ENCODE results near the gene PRSS22.

PRSS22 gene

GRCh38 chr16:2856061-2856670 lies 1.8 kb downstream of the PRSS22 start:
- no peak overlapping the region for H3K4me3 ChIP-seq (ENCODE audit: low read depth in 1 of 2, low read length in 1 of 2)
- H3K36me3 ChIP-seq, result no peaks in the 10 kb centered on the region
- peaks cover 83% of the 10 kb centered on the region for H3K27me3 ChIP-seq
- H3K4me1 ChIP-seq (ENCODE audit: control insufficient read depth in 1 of 2, insufficient read depth in 1 of 2, low read depth in 1 of 2, low read length in 1 of 2), result peaks cover 0 to 9% of the 10 kb centered on the region in 2 experiments
- H3K9me3 ChIP-seq, result peaks cover 5% of the 10 kb centered on the region
- no peak overlapping the region for H3K27ac ChIP-seq
- no peak for TF ChIP-seq CTCF (IDR thresholded peaks at IDR 0.05)

DNA sequence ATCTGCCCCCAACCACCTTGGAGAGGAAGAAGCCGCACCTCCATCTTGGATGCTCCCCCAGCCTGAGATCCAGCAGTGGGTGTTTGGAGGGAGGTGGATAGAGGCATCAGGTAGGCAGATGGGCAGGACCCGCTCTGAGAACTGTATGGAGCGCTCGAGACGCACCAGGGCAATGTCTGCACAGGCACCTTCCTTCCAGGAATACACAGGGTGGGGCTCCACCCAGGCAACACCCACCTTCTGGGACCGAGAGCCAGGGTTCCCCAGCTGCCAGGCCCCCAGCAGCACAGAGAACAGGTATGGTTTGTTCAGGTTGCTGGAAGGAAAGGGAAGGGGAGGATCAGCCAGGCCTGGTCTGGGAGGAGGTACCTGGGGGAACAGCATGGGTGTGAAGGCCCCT lies 2.4 kb downstream of the PRSS22 start:
- Histone ChIP-seq H3K27ac (no peak overlapping the region), H3K9me3 (peaks cover 5% of the 10 kb centered on the region), H3K4me1 (ENCODE audit: control insufficient read depth in 1 of 2, insufficient read depth in 1 of 2, low read depth in 1 of 2, low read length in 1 of 2) (peaks cover 0 to 9% of the 10 kb centered on the region in 2 experiments), H3K27me3 (peaks cover 78% of the 10 kb centered on the region), H3K36me3 (no peaks in the 10 kb centered on the region), H3K4me3 (ENCODE audit: low read depth in 1 of 2, low read length in 1 of 2) (no peak overlapping the region)
- no peak for TF ChIP-seq CTCF (IDR thresholded peaks at IDR 0.05)

DNA sequence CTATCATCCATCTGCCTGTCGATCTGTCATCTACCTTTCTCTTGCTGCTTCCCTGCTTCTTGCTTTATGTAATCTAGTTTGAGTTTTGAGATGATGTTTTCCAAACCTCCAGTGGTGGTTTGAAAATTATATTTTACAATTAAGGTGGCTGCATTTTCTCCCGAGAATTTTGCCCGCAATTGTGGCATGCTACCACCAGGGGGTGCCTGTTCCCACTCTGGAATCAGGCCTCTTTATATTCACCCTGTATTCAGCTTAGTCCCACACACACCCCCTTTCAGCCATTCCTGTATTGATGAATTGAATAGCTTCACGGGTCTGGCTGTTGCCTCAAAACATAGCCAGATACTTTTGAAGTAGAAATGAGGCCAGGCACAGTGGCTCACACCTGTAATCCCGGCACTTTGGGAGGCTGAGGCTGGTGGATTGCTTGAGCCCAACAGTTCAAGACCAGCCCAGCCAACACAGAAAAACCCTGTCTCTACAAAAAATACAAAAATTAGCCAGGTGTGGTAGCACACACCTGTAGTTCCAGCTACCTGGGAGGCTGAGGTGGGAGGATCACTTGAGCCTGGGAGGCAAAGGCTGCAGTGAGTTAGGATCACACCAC lies 3.2 kb downstream of the PRSS22 start:
- Histone ChIP-seq H3K27me3 (peaks cover 78% of the 10 kb centered on the region), H3K27ac (no peak overlapping the region), H3K36me3 (no peaks in the 10 kb centered on the region), H3K4me3 (ENCODE audit: low read depth in 1 of 2, low read length in 1 of 2) (no peak overlapping the region), H3K4me1 (ENCODE audit: control insufficient read depth in 1 of 2, insufficient read depth in 1 of 2, low read depth in 1 of 2, low read length in 1 of 2) (peaks cover 0 to 9% of the 10 kb centered on the region in 2 experiments), H3K9me3 (peaks cover 5% of the 10 kb centered on the region)
- peak; percentile 62 for TF ChIP-seq CTCF (IDR thresholded peaks at IDR 0.05)

GRCh38 chr16:2853531-2854073 lies 4.4 kb downstream of the PRSS22 start:
- Histone ChIP-seq H3K4me3 (ENCODE audit: low read depth in 1 of 2, low read length in 1 of 2) (no peak overlapping the region), H3K27me3 (peaks cover 78% of the 10 kb centered on the region), H3K36me3 (no peaks in the 10 kb centered on the region), H3K9me3 (peaks cover 5% of the 10 kb centered on the region), H3K4me1 (ENCODE audit: control insufficient read depth in 1 of 2, insufficient read depth in 1 of 2, low read depth in 1 of 2, low read length in 1 of 2) (peaks cover 0 to 9% of the 10 kb centered on the region in 2 experiments), H3K27ac (no peak overlapping the region)
- TF ChIP-seq CTCF (IDR thresholded peaks at IDR 0.05), result no peak

GRCh38 chr16:2852731-2853507 lies 5.1 kb downstream of the PRSS22 start:
- Histone ChIP-seq H3K4me3 (ENCODE audit: low read depth in 1 of 2, low read length in 1 of 2) (no peak overlapping the region), H3K27me3 (peaks cover 71% of the 10 kb centered on the region), H3K4me1 (ENCODE audit: control insufficient read depth in 1 of 2, insufficient read depth in 1 of 2, low read depth in 1 of 2, low read length in 1 of 2) (peaks cover 0 to 3% of the 10 kb centered on the region in 2 experiments), H3K27ac (no peak overlapping the region), H3K36me3 (no peaks in the 10 kb centered on the region), H3K9me3 (peaks cover 5% of the 10 kb centered on the region)
- no peak for TF ChIP-seq CTCF (IDR thresholded peaks at IDR 0.05)
